SKM-1 (cell line): ENCODE data around the gene FAM234A.
"Not testable (repeated sequence)": the region's sequence is repeated elsewhere in the genome, so short reads cannot be mapped to it uniquely, and the experiment has no call there.

Source experiments
- DNase-seq: peaks from one replicate; lab custom pipeline; 2025; ENCODE audit not compliant: unreplicated experiment; lab: John Stamatoyannopoulos, UW

Gene FAM234A

GRCh38 chr16:263944-264343 lies 29.3 kb downstream of the FAM234A start:
- no peak for DNase-seq

DNA sequence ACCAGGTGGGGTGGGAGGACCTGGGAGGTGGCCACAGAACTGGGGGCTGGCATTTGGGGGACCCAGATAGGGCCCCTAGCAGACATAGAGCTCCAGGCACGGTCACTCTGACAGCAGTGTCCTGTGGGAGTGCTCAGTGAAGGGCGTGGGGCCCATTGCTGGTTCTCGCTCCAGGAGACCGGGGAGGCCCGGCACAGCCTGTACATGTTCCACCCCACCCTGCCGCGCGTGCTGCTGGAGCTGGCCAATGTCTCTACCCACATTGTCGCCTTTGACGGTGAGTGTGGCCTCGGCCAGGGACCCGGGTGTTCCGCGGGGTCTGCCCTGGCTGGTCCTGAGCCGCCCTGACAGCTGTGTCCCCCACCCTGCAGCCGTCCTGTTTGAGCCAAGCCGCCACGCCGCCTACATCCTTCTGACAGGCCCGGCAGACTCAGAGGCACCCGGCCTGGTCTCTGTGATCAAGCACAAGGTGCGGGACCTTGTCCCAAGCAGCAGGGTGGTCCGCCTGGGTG lies 29.9 kb downstream of the FAM234A start:
- no peak for DNase-seq

- DNase-seq: no peak
Measured at GRCh38 chr16:265002-265529, 30.4 kb downstream of the FAM234A start.

- DNase-seq: no peak
Measured at GRCh38 chr16:265711-266110, 31.1 kb downstream of the FAM234A start.

DNA sequence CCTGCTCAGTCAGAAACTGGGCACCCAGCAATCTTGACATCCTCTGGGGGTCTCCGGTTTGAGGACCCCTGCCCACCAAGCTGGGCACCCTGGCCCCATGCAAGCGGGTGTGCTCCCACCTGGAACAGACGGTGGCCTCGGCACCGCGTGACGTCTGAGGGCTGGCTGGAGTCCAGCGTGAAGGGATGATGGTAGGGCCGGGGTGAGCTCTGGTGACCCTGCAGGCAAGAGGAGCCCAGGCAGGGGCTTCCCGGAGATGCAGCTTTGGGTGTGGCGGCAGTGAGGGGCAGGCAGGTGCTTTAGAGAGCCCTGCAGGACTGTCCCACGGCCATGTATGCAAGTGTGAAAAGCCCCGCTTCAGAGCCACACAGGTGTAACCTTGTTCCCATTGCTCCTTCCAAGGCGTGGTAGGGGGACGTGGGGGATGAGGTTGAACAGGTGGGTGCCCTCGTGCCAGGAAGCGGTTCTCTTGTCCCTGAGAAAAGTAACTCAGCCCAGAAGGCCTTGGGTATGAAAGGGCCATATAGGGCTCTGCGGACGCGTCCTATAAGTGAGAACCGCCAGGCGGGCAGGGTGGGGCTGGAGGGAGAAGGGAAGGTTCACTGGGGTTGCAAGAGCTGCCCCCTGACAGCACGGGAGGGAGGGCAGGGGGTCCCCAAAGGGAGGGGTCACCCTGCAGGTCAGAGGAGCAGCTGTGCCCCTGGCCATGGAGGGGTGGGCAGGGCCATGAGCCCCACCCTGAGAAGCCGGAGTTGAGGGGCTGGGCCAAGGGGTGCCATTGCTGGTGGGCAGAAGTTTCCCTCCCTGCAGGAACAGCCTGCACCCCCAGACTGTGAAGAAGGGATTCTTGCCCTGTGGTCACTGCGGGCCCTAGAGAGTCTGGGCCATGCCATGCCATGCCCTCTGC lies 31.9 kb downstream of the FAM234A start:
- DNase-seq: no peak

DNA sequence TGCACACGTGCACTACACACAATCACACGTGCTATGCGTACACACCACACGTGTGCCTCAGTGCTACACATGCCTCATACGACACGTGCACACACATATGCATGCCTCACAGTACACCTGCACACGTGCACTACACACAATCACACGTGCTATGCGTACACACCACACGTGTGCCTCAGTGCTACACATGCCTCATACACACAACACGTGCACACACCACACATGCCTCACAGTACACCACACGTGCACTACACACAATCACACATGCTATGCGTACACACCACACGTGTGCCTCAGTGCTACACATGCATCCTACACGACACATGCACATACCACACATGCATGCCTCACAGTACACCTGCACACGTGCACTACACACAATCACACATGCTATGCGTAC lies 32.9 kb downstream of the FAM234A start:
- DNase-seq: not testable (repeated sequence)

DNA sequence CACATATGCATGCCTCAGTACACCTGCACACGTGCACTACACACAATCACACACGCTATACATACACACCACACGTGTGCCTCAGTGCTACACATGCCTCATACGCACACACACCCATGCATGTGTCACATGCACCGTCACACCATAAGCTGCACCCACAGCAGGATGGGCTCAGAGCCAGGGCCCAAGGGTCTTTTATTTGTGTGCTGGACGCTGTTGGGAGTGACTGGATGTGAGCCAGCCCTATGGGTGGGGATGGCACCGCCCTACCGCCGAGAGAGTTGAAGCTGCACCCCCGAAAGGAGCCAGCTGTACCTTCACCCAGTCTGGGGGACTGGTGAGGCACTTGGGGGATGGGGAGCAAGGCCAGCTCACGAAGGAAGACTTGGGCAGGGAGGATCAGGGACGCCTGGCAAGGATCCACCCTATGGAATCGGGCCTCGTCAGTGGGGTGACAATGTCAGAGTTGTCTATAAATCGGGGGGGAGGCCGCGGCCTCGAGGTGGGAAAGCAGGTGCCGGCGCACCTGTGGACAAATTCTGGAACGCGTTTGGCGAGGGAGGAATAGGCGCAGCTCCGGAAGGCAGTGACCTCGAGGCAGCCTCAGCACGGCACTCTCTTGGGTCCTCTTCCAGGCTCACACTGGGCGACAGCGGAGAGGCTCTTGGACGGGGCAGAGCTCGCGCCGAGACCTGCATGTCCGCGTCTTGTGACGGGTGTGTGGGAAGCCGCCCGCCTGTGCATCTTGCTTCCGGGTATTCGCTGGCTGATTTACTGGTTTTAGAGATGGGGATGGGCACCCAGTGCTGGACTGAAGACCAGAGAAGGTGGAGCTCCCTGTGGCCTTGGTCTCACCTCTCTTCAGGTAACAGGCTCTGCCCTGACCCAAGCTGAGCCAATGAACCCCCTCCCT lies 33.8 kb downstream of the FAM234A start:
- no peak for DNase-seq

GRCh38 chr16:269061-269796 lies 34.6 kb downstream of the FAM234A start:
- DNase-seq: no peak

- no peak for DNase-seq
Measured at GRCh38 chr16:270381-271255, 36.0 kb downstream of the FAM234A start.

GRCh38 chr16:272633-273546 lies 38.3 kb downstream of the FAM234A start:
- no peak for DNase-seq

DNA sequence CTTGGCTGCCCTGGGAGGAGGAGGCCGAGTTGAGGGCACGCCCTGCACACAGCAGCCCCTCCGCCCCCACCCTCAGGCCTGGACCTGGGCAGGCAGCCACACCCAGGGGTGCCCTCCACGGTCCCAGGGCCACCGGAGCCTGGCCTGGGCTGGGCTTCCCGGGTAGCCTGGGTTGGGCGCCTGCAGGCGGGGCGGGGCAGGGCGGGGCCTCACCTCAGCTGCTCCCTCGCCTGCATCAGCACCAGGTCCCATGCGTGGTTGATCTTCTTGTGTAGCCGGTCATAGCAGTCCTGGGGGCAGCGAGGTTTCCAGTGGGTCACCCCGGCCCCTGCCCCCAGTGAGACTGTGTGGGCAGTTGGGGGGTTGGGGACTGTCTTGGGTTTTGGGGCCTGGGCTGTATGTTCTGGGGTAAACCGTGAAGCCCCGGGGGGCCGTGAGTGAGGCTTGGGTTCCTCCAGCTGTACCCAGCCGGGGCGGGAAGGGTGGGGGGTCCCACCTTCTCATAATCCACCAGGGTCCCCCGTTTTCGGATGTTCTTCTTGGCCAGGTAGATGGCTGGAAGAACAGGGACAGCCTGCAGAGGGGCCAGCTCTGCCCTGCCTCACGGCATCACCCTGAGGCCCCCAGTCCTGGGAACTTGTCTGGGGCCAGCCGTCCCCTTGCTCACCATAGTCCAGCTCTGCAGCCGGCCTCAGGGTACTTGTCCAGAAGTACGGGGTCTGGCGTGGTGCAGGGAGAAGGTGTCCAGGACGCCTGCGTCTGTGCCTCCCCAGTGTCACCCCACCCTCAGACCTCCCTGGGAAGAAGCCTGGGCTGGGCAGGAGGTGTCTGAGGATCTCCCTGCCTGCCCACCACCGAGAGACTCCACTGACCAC lies 39.2 kb downstream of the FAM234A start:
- no peak for DNase-seq

DNA sequence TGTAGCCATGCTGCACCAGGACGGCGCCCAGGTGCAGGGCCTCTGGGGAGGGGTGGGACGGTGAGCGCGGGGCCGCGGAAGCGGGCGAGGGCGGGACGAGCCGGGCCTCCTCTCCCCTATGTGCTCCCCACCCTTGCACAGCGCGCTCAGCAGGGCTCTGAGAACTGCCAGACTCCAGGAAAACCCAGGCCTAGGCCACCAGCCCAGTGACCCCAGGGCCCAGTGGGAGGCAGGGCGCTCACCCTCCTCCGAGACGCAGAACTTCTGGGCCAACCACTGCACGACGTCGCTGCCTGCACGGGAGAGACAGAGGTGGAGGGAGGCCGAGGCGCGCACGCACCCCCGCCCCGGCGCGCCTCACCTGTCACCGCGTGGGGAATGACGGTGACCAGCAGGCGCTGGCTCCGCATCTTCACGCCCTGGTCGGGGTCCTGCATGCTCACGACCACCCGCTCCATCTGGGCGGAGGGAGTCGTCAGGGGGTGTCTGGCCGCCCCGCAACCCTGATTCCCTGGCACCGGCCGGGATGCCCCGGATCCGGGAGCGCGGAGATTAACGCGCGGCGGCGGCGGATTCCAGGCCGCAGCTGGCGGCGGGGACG lies 40.5 kb downstream of the FAM234A start:
- DNase-seq: no peak

DNA sequence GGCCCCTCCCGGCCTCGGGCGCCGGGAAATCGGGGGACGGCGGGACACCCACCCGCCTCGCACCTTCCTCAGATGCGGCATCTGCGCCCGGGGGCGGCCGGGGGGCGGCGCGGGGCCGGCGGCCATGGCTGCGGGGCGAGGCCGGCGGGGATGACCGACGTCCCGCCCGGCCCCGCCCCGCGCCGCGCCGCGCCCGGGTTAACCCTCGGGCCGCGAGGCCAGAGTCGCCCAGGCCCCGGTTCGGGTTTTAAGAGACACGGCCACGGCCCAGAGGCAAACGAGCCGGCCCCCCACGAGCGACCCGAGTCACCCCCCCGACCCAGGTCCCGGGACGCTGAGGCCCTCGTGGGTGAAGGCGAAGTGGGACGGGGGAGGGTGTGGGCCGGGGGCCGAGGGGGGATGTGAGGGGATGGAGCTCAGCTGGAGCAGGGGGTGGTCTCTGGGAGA lies 41.2 kb downstream of the FAM234A start, which contains the start of gene RGS11:
Gene RGS11 (minus strand): TSS at position 159 of the 447 bp plus-strand sequence. CDS start 33 bp downstream, at position 126.
- no peak for DNase-seq

DNA sequence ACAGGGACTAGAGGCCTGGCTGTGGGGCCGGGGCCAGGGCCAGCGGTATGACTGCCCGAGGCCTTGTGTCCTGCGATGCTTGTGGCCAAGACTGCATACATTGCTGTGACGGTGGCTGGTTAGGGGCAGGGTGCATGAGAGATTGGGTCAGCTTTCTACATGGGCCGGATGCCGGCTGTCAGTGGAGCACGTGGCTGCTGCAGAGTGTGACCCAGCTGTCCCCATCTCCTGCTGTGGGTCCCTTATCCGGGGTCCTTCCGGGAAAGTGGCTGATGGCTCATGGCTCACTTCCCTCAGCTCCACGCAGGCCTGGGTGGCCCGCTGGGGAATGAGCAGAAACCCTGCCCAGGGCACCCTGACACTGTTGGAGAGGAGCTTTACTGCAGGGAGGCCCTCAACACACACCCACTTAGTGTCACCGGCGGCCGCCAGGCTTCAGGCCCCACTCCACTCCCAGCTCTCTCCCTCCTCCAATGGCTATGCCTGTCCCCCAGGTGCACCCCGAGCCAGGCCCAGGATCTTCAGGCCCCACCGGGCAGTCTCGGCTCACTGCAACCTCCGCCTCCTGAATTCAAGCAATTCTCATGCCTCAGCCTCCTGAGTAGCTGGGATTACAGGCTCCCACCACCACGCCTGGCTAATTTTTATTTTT lies 41.9 kb downstream of the FAM234A start:
- no peak for DNase-seq

- DNase-seq: no peak
Measured at GRCh38 chr16:278863-279366, 44.3 kb downstream of the FAM234A start.

GRCh38 chr16:279531-279930 lies 44.9 kb downstream of the FAM234A start:
- DNase-seq: no peak
